Measurements from ENCODE around the gene MGLL. TPM values are rescaled to one million over a fixed set of nuclear protein-coding genes. Genes with fewer than 3 reads are reported as not detected.
A peak's percentile ranks its signal among the peaks of the same experiment; 100 is the strongest.

The MGLL gene
- total RNA-seq, 1 experiment from 2014 or later = 6.8 TPM

DNA sequence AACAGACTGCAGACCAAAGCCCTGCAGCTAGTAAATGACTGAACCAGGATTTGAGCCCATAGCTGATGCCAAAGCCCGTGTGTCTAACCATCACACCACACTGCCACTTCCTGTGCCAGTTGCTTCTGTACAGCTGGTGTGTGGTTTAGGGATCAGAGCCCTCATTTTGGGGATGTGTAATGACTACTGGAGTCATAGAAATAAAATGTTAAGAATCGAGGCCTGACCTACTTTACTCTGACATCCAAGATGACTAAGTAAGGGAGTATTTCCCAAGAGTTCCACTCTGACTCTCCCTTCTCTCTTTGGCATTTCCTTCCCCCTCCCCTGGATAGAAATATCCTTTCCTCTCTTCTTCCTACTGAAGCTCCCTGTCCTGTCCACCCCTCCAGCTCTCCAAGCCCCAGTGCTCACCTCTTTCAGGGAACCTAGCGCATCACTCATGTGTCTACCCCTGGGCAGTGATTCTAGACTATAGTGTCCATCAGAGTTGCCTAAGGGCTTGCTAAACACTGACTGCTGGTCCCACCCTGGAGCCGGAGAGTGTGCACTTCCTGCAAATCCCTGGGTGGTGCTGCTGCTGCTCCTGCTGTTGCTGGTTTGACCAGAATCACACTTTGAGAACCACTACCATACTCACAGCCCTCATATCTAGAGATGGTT, 53.8 kb downstream of the MGLL start (continued):
- TF ChIP-seq, protein P1, sequence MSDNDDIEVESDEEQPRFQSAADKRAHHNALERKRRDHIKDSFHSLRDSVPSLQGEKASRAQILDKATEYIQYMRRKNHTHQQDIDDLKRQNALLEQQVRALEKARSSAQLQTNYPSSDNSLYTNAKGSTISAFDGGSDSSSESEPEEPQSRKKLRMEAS (IDR thresholded peaks at IDR 0.05) = peak; percentile 51
- TF ChIP-seq ATF3 (IDR thresholded peaks at IDR 0.05) (no peak), FOSL1 (IDR thresholded peaks at IDR 0.05; ENCODE audit: low read depth) (peak; percentile 81)

GRCh38 chr3:127767126-127767525, 55.2 kb downstream of the MGLL start:
- CTCF ChIA-PET = no interaction called here
- Histone ChIP-seq H3K27ac (ENCODE audit: low read depth, low read length) (no peak overlapping the region), H3K9me2 (ENCODE audit: insufficient read depth) (no peaks in the 10 kb centered on the region), H3K36me3 (ENCODE audit: control insufficient read depth in 1 of 2, insufficient read depth in 2 of 2, low read length in 2 of 2) (no peaks in the 10 kb centered on the region), H3K4me2 (ENCODE audit: low read length) (peak overlapping the region; percentile 81; the same call in 1 of the 2 replicates), H2AFZ (ENCODE audit: low read depth, low read length, poor library complexity, severe bottlenecking) (no peak overlapping the region), H3K4me1 (ENCODE audit: control insufficient read depth in 1 of 2, insufficient read depth in 2 of 2, low read length in 2 of 2) (peaks cover 14 to 39% of the 10 kb centered on the region in 2 experiments), H4K20me1 (ENCODE audit: insufficient read depth) (no peaks in the 10 kb centered on the region), H3K4me3 (replicated peaks in 1 of 2; ENCODE audit: low read depth in 1 of 2, low read length in 2 of 2) (no peak overlapping the region), H3K9ac (ENCODE audit: low read length) (no peak overlapping the region), H3K79me2 (ENCODE audit: insufficient read depth, low read length) (no peaks in the 10 kb centered on the region), H3K9me3 (ENCODE audit: control insufficient read depth in 1 of 2, insufficient read depth in 1 of 2, low read depth in 1 of 2, low read length in 2 of 2) (no peaks in the 10 kb centered on the region), H3K27me3 (ENCODE audit: insufficient read depth, low read length) (no peaks in the 10 kb centered on the region)
- RAD21 ChIA-PET (ENCODE audit: low non-redundant PET in 1 of 2, low total read pairs in 2 of 2, uncharacterized antibody in 2 of 2, unreplicated experiment in 2 of 2) = no interaction called here
- ATAC-seq (no peak), DNase-seq (ENCODE audit: low read depth, low spot score) (no peak)
- POLR2A ChIA-PET = no interaction called here
- intact Hi-C loops (cut with micrococcal nuclease) = no loop called here
- no peak for TF ChIP-seq JUND (IDR thresholded peaks at IDR 0.05)
- no peak for TF ChIP-seq ZFX (IDR thresholded peaks at IDR 0.05)
- TF ChIP-seq ZBTB33 (IDR thresholded peaks at IDR 0.05; ENCODE audit: extremely low read depth, insufficient replicate concordance, low read length) = no peak
- no peak for TF ChIP-seq CBX3 (IDR thresholded peaks at IDR 0.05; ENCODE audit: low read depth)
- no peak for TF ChIP-seq POLR2A (IDR thresholded peaks at IDR 0.05; ENCODE audit: borderline replicate concordance, extremely low read depth, insufficient read depth, insufficient read length)
- no peak for TF ChIP-seq CEBPB (IDR thresholded peaks at IDR 0.05; ENCODE audit: low read depth)
- TF ChIP-seq ATF3 (IDR thresholded peaks at IDR 0.05) = no peak
- no peak for TF ChIP-seq ELF1 (IDR thresholded peaks at IDR 0.05; ENCODE audit: borderline replicate concordance, low read depth)
- TF ChIP-seq REST (IDR thresholded peaks at IDR 0.05; ENCODE audit: low read depth) = no peak
- TF ChIP-seq SP1 (IDR thresholded peaks at IDR 0.05; ENCODE audit: low read depth) = no peak
- no peak for TF ChIP-seq EZH2 (IDR thresholded peaks at IDR 0.05)
- no peak for TF ChIP-seq YY1 (IDR thresholded peaks at IDR 0.05; ENCODE audit: extremely low read depth, insufficient replicate concordance, low read depth, low read length)
- TF ChIP-seq SRF (IDR thresholded peaks at IDR 0.05; ENCODE audit: low read depth) = no peak
- BruUV-seq (replicated peaks) = no TSS peak
